ENCODE data around the gene HSD17B12. TPM values are rescaled to one million over a fixed set of nuclear protein-coding genes. Genes with fewer than 3 reads are reported as not detected.

HSD17B12 gene
- total RNA-seq, 2 donors from 2014 or later: 39.7 to 42.8 TPM

DNA sequence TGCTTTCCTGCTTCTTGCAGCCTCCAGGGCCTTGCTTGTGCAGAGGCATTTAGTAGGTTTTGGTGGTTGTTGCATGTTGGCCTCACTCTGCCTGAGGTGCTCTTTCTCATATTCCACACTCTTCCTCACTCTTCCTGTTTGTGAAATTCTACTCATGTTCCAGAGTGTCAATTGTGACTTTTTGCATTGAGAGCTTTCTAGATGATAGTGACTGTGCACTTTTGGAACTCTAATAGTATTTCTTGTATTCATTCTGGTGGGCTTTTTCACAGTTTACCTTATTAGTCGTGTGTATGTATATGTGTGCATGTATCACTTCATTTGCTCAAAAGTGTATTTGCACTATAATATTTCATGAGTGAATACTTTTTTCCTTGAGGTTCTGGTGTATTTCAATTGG, 11.3 kb downstream of the HSD17B12 start:
- Histone ChIP-seq H3K4me1 (no peaks in the 10 kb centered on the region), H3K9me3 (no peaks in the 10 kb centered on the region), H3K4me3 (no peak overlapping the region), H3K27ac (no peak overlapping the region), H3K36me3 (replicated peaks in 1 of 2; ENCODE audit: insufficient read depth in 1 of 2, low read depth in 2 of 2) (no peaks in the 10 kb centered on the region), H3K27me3 (no peaks in the 10 kb centered on the region)
- 73 to 86% methylated on average over 1 of the region's 1 CpG for WGBS, 2 donors
- TF ChIP-seq POLR2A (IDR thresholded peaks at IDR 0.05): no peak
- TF ChIP-seq, protein P1, sequence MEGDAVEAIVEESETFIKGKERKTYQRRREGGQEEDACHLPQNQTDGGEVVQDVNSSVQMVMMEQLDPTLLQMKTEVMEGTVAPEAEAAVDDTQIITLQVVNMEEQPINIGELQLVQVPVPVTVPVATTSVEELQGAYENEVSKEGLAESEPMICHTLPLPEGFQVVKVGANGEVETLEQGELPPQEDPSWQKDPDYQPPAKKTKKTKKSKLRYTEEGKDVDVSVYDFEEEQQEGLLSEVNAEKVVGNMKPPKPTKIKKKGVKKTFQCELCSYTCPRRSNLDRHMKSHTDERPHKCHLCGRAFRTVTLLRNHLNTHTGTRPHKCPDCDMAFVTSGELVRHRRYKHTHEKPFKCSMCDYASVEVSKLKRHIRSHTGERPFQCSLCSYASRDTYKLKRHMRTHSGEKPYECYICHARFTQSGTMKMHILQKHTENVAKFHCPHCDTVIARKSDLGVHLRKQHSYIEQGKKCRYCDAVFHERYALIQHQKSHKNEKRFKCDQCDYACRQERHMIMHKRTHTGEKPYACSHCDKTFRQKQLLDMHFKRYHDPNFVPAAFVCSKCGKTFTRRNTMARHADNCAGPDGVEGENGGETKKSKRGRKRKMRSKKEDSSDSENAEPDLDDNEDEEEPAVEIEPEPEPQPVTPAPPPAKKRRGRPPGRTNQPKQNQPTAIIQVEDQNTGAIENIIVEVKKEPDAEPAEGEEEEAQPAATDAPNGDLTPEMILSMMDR (IDR thresholded peaks at IDR 0.05): no peak
- ATAC-seq: no peak
- intact Hi-C loops (cut with DNase I): no loop called here
- no peak for DNase-seq

DNA sequence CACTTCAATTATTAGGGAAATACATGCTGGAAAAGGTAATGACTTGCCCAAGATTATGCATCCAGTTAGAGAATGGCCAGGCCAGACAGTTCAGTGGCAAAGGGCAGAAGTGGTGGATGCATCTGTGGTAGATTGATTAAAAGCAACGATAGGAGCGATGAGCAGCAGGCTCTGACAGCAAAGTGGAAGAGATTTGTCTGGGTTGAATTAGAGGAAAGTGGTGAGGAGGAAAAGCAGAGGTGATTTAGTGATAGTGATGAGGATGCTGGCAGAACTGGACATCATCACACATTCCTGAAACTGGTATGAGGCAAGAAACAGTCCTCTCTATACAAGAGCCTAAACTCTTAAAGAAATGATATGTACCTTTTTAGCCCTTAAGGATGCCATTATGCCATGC, 12.5 kb downstream of the HSD17B12 start:
- 80 to 97% methylated on average over 2 of the region's 2 CpGs for WGBS, 2 donors
- Histone ChIP-seq H3K36me3 (replicated peaks in 1 of 2; ENCODE audit: insufficient read depth in 1 of 2, low read depth in 2 of 2) (no peaks in the 10 kb centered on the region), H3K4me1 (no peaks in the 10 kb centered on the region), H3K4me3 (no peak overlapping the region), H3K27me3 (no peaks in the 10 kb centered on the region), H3K9me3 (no peaks in the 10 kb centered on the region), H3K27ac (no peak overlapping the region)
- TF ChIP-seq POLR2A (IDR thresholded peaks at IDR 0.05): no peak
- TF ChIP-seq, protein P1 (IDR thresholded peaks at IDR 0.05): no peak
- intact Hi-C loops (cut with DNase I): no loop called here
- DNase-seq: no peak
- ATAC-seq: no peak

DNA sequence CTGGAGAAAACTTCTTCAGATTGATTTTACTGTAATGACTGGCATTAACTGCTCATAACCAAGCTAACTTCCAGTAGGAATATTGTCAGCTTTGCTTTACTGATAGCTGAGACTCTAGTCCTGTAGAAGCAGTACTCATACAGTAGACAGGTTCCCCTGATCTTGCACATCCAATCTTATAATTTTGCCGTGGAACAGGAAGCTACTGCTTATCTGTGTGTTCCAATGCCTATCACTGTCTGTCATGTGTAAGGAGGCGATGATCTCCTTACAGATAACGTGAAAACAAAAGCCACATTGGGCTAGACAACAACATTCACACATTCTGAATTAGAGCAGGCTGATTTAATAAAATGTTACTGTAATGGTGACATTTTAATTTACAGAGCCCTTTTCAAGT, 13.2 kb downstream of the HSD17B12 start:
- no peak for TF ChIP-seq POLR2A (IDR thresholded peaks at IDR 0.05)
- TF ChIP-seq, protein P1 (IDR thresholded peaks at IDR 0.05): no peak
- H3K4me3 ChIP-seq: no peak overlapping the region
- no peak overlapping the region for H3K27ac ChIP-seq
- no peaks in the 10 kb centered on the region for H3K9me3 ChIP-seq
- intact Hi-C loops (cut with DNase I): no loop called here
- no peaks in the 10 kb centered on the region for H3K4me1 ChIP-seq
- no peaks in the 10 kb centered on the region for H3K27me3 ChIP-seq
- 70 to 85% methylated on average over 3 of the region's 3 CpGs for WGBS, 2 donors
- no peak for ATAC-seq
- no peak for DNase-seq
- H3K36me3 ChIP-seq (replicated peaks in 1 of 2; ENCODE audit: insufficient read depth in 1 of 2, low read depth in 2 of 2): no peaks in the 10 kb centered on the region

DNA sequence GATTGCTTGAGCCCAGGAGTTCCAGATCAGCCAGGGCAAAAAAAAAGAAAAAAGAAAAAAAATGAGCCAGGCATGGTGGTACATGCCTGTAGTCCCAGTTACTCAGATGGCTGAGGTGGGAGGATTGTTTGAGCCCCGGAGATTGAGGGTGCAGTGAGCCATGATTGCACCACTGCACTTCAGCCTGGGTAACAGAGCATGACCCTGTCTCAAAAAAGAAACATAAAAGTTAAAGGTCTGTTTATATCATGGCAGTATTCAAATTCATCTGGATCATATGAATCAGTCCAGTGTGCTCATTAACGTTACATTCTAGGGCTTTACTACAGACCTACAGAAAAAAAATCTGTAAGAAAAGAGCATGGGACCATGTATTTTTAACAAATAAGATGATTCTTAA, 13.9 kb downstream of the HSD17B12 start:
- DNase-seq (no peak), ATAC-seq (no peak)
- intact Hi-C loops (cut with DNase I): no loop called here
- no peaks in the 10 kb centered on the region for H3K27me3 ChIP-seq
- no peaks in the 10 kb centered on the region for H3K36me3 ChIP-seq (replicated peaks in 1 of 2; ENCODE audit: insufficient read depth in 1 of 2, low read depth in 2 of 2)
- WGBS, 2 donors: 91 to 95% methylated on average over 2 of the region's 2 CpGs
- TF ChIP-seq POLR2A (IDR thresholded peaks at IDR 0.05): no peak
- TF ChIP-seq, protein P1 (IDR thresholded peaks at IDR 0.05): no peak
- H3K4me3 ChIP-seq: no peak overlapping the region
- H3K4me1 ChIP-seq: no peaks in the 10 kb centered on the region
- H3K27ac ChIP-seq: no peak overlapping the region
- no peaks in the 10 kb centered on the region for H3K9me3 ChIP-seq

DNA sequence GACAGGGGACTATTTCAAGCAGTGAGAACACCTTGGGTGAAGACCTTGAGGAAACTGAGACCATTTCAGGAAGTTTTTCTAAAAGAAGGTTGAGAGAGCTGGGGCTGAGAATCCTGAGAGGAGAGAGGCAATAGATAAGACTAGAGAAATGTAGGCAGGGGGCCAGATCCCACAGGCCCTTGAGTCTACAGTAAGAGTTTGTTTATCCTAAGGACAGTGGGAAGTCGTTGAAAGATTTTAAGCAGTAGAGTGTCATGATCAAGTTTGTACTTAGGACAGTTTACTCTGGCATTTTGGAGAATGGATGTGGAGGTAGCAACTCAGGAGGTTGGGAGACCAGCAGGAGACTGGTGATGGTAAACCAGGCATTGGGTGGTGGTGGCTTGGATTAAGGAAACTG, 17.1 kb downstream of the HSD17B12 start:
- H3K27me3 ChIP-seq: no peaks in the 10 kb centered on the region
- intact Hi-C loops (cut with DNase I): no loop called here
- DNase-seq: no peak
- H3K4me1 ChIP-seq: no peaks in the 10 kb centered on the region
- H3K4me3 ChIP-seq: no peak overlapping the region
- ATAC-seq: no peak
- WGBS, 2 donors: 29 to 39% methylated on average over 1 of the region's 1 CpG
- no peak overlapping the region for H3K27ac ChIP-seq
- no peaks in the 10 kb centered on the region for H3K9me3 ChIP-seq
- TF ChIP-seq POLR2A (IDR thresholded peaks at IDR 0.05): no peak
- TF ChIP-seq, protein P1 (IDR thresholded peaks at IDR 0.05): no peak
- H3K36me3 ChIP-seq (replicated peaks in 1 of 2; ENCODE audit: insufficient read depth in 1 of 2, low read depth in 2 of 2): no peaks in the 10 kb centered on the region
